Adrenal gland (tissue), 5 donors: ENCODE results near the gene ZC3H18.

ENCODE experiments used
- CTCF ChIP-seq, 6 experiments: fragments of 450-650 bp in 4 of 6; fragments of 200-600 bp in 2 of 6; sonication (generic) in 1 of 6; IDR thresholded peaks; 1 replicate in 5 of 6; 2 replicates in 1 of 6; pipeline versions ENCODE4 v1.5.1 to v1.8.0; 2016 to 2021; ENCODE audit warnings: antibody characterized with exemption in 6 of 6, mild to moderate bottlenecking in 2 of 6, moderate library complexity in 1 of 6
- POLR2A ChIP-seq, 2 donors: fragments of 450-650 bp; IDR thresholded peaks; one replicate each; pipeline ENCODE4 v1.6.1; 2017; ENCODE audit warnings: antibody characterized with exemption in 2 of 2, mild to moderate bottlenecking in 2 of 2, moderate library complexity in 1 of 2
- donor health status: DM: no; HTN: no; CAD: no.

DNA sequence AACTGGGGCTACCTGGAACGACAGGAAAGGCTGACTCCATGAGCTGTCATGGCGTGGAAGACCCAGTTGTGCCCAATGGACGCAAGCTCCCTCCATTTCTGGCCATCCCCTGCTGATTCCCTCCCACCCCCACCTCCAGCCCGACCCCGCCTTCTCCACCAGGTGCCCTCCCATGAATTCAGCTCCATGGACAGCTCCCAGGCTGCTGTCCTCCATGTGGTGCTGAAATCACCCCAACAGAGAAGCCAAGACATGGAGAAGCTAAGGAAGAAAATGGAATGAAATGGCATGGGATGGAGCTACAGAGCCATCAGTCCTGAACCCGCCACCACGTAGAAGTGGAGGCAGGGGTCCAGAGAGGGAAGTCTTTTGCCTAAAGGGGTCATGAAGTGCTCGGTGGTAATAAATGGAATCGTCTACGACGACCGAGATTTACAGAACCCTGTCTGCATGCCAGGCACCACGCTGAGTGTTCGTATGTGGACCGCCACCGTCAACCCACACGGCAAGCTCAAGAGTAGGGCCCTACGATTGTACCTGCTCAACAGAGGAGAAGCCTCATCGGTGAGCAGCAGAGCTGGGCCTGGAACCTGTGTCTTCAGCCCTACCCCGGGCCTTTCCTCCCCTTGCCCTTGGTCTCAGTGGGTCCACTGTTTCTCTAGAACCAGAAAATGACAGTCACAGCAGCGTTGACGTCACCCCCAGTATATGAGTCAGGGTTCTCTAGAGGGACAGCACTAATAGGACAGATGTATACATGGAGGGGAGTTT is 9.3 kb upstream of the ZC3H18 start:
- no peak for TF ChIP-seq CTCF (IDR thresholded peaks at IDR 0.05)
- no peak for TF ChIP-seq POLR2A (IDR thresholded peaks at IDR 0.05)
